ENCODE data around the gene MGST2. TPM values are rescaled to one million over a fixed set of nuclear protein-coding genes. Genes with fewer than 3 reads are reported as not detected.

Gene MGST2
- total and polyA plus RNA-seq, 3 donors from 2014 or later: 82.2 to 97.9 (median 87.6) TPM

GRCh38 chr4:139641218-139641617 is 24.4 kb upstream of the MGST2 start:
- no peak for DNase-seq
- H3K27ac ChIP-seq: no peak overlapping the region
- 94 to 95% methylated on average over 2 of the region's 2 CpGs for WGBS, 2 donors
- no peak overlapping the region for H3K4me3 ChIP-seq
- no peaks in the 10 kb centered on the region for H3K9me3 ChIP-seq
- TF ChIP-seq CTCF (IDR thresholded peaks at IDR 0.05): no peak
- no peak for TF ChIP-seq POLR2A (IDR thresholded peaks at IDR 0.05)
- no peaks in the 10 kb centered on the region for H3K36me3 ChIP-seq (ENCODE audit: low read depth, missing control alignments)
- no peaks in the 10 kb centered on the region for H3K27me3 ChIP-seq
- intact Hi-C loops (cut with DNase I; ENCODE audit: low total_unique reads): no loop called here
- H3K4me1 ChIP-seq: no peaks in the 10 kb centered on the region

- H3K4me1 ChIP-seq: no peaks in the 10 kb centered on the region
- 78 to 84% methylated on average over 2 of the region's 2 CpGs for WGBS, 2 donors
Measured at GRCh38 chr4:139642364-139642763, 23.3 kb upstream of the MGST2 start.

GRCh38 chr4:139643042-139643895 is 22.4 kb upstream of the MGST2 start:
- Histone ChIP-seq H3K9me3 (no peaks in the 10 kb centered on the region), H3K36me3 (ENCODE audit: low read depth, missing control alignments) (no peaks in the 10 kb centered on the region), H3K27ac (no peak overlapping the region), H3K4me1 (no peaks in the 10 kb centered on the region), H3K27me3 (no peaks in the 10 kb centered on the region), H3K4me3 (no peak overlapping the region)
- DNase-seq: no peak
- 84 to 90% methylated on average over 11 of the region's 11 CpGs for WGBS, 2 donors
- intact Hi-C loops (cut with DNase I; ENCODE audit: low total_unique reads): no loop called here
- TF ChIP-seq POLR2A (IDR thresholded peaks at IDR 0.05): no peak
- no peak for TF ChIP-seq CTCF (IDR thresholded peaks at IDR 0.05)

More at GRCh38 chr4:139642364-139642763, 23.3 kb upstream of the MGST2 start:
- Histone ChIP-seq H3K9me3 (no peaks in the 10 kb centered on the region), H3K36me3 (ENCODE audit: low read depth, missing control alignments) (no peaks in the 10 kb centered on the region), H3K27ac (no peak overlapping the region), H3K4me3 (no peak overlapping the region), H3K27me3 (no peaks in the 10 kb centered on the region)
- intact Hi-C loops (cut with DNase I; ENCODE audit: low total_unique reads): no loop called here
- DNase-seq: no peak
- TF ChIP-seq CTCF (IDR thresholded peaks at IDR 0.05): no peak
- no peak for TF ChIP-seq POLR2A (IDR thresholded peaks at IDR 0.05)

GRCh38 chr4:139645458-139645857 is 20.2 kb upstream of the MGST2 start:
- H3K4me3 ChIP-seq: no peak overlapping the region
- intact Hi-C loops (cut with DNase I; ENCODE audit: low total_unique reads): no loop called here
- H3K36me3 ChIP-seq (ENCODE audit: low read depth, missing control alignments): no peaks in the 10 kb centered on the region
- WGBS, 2 donors: 95 to 98% methylated on average over 6 of the region's 6 CpGs
- no peak overlapping the region for H3K27ac ChIP-seq
- no peaks in the 10 kb centered on the region for H3K9me3 ChIP-seq
- no peaks in the 10 kb centered on the region for H3K4me1 ChIP-seq
- no peaks in the 10 kb centered on the region for H3K27me3 ChIP-seq
- DNase-seq: no peak
- TF ChIP-seq CTCF (IDR thresholded peaks at IDR 0.05) (no peak), POLR2A (IDR thresholded peaks at IDR 0.05) (no peak)

- no peak for DNase-seq
- no peaks in the 10 kb centered on the region for H3K9me3 ChIP-seq
- no peaks in the 10 kb centered on the region for H3K36me3 ChIP-seq (ENCODE audit: low read depth, missing control alignments)
- intact Hi-C loops (cut with DNase I; ENCODE audit: low total_unique reads): no loop called here
- peaks cover 6% of the 10 kb centered on the region for H3K4me1 ChIP-seq
- H3K4me3 ChIP-seq: no peak overlapping the region
- H3K27ac ChIP-seq: no peak overlapping the region
- no peaks in the 10 kb centered on the region for H3K27me3 ChIP-seq
- TF ChIP-seq POLR2A (IDR thresholded peaks at IDR 0.05) (no peak), CTCF (IDR thresholded peaks at IDR 0.05) (no peak)
- whole genome bisulfite sequencing, 2 donors: 94 to 96% methylated on average over 1 of the region's 1 CpG
Measured at GRCh38 chr4:139647184-139647583, 18.4 kb upstream of the MGST2 start.

Measured in testis (tissue), 3 donors.